Inflammatory macrophage (primary cell): ENCODE results near the gene DOP1B.
"Not testable (repeated sequence)": the region's sequence is repeated elsewhere in the genome, so short reads cannot be mapped to it uniquely, and the experiment has no call there.

ENCODE experiments used
- DNase-seq, 2 donors: peaks; one replicate each; pipeline ENCODE4 v3.0.0-alpha.2; 2020 to 2022
- total RNA-seq, 18 experiments: gene quantifications; one replicate each; lab custom pipeline; 2026; ENCODE audit warnings: mixed read lengths in 6 of 18, inconsistent platforms in 2 of 18; lab: John Stamatoyannopoulos, UW

Gene DOP1B
- 49.4 to 372 (median 217) reads per million in 18 experiments for total RNA-seq

GRCh38 chr21:36156815-36157670 lies at the start of gene DOP1B:
DOP1B (plus strand) TSS chr21:36156824; CDS start chr21:36164734, 7,910 bp downstream.
- DNase-seq: peak; percentile 25 to 44

DNA sequence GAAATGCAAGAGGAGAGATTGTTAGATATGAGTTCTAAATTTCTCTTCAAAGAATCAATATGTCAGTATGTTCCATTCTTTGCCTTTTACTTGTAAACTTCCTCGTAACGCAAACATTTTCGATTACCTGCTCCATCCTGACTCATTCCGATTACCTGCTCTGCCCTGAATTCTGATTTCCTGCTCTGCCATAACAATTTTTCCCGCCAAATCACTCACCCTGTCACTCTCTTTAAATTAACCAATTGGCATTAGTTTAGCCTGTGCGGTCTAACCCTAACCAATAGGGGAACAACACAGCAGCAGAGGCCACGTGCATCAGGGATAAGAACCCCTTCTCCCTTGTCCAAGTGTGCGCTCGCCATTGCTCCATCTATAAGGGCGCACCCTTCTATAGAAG lies 46.8 kb upstream of the DOP1B start:
- no peak for DNase-seq

DNA sequence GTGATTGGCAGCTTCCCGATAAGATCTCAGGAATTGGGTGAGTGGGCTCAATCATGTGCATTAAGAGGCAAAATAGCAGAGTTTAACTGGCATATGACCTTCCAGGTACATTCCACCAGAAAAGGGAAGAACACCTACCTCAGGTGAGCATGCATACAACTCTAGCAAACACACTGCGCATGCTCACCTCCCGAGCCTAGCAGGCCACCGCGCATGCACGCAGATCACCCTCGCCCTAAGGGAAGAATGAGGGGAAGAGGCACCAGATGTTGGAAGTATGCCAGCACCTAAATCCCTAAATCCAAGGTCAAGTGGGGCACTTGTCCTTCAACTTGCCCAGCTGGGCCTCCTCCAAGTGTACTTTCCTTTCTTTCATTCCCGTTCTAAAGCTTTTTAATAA lies 45.4 kb upstream of the DOP1B start:
- no peak for DNase-seq

- DNase-seq: no peak
Measured at GRCh38 chr21:36113647-36114428, 42.8 kb upstream of the DOP1B start.

DNA sequence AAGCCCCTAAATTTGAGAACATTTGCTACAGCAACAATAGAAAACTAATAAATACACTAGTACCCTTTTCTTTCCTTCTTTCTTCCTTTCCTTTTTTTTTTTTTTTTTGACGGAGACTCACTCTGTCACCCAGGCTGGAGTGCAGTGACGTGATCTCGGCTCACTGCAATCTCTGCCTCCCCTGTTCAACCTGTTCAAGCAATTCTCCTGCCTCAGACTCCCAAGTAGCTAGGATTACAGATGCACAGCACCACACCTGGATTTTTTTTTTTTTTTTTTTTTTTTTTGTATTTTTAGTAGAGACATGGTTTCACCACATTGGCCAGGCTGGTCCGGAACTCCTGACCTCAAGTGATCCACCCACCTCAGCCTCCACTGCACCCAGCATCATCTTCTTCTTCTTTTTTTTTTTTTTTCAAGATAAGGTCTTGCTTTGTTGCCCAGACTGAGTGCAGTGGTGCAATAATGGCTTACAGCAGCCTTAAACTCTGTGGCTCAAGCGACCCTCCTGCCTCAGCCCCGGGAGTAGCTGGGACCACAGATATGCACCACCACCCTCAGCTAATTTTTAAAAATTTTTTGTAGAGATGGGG lies 41.4 kb upstream of the DOP1B start:
- peak; percentile 46 to 70 for DNase-seq

- peak; percentile 33 to 37 for DNase-seq
Measured at GRCh38 chr21:36117286-36117741, 39.3 kb upstream of the DOP1B start.

DNA sequence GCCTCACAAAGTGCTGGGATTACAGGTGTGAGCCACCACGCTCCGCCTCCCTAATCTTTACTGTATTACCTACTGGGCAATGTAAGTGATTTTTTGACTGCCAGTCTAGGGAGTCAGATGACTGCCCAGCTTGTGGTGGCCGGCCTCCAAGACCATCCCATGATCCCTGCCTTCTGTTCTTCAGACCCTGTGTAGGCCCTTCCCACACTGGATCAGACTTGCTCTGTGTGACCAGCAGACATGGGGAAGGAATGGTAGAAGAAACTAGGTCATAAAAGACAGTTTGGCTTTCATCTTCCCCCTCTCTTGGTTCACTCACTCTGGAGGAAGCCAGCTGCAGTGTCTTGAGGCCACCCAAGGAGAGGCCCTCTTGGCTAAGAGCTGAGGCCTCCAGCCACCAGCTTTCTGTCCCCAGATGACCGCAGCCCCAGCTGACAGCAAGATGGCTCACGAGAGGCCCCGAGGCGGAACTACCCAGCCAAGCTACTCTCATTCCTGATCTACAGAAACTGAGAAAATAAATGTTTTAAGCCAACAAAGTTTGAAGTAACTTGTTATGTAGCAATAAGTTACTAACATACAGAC lies 36.2 kb upstream of the DOP1B start:
- DNase-seq: peak; percentile 9 to 24

DNA sequence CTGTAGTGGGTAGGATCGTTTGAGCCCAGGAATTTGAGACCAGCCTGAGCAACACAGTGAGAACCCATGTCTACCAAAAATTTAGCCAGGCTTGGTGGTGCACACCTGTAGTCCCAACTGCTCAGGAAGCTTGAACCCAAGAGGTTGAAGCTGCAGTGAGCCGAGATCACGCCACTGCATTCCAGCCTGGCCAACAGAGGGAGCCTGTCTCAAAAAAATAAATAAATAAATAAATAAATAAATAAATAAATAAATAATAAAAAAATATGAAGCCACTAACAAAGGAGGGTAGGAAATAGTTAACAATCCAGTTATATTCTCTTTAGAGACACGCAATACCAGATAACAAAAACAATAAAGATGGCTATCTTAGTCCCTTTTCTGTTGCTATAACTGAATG lies 33.6 kb upstream of the DOP1B start:
- DNase-seq: no peak

- DNase-seq: no peak
Measured at GRCh38 chr21:36124395-36124794, 32.2 kb upstream of the DOP1B start.

DNA sequence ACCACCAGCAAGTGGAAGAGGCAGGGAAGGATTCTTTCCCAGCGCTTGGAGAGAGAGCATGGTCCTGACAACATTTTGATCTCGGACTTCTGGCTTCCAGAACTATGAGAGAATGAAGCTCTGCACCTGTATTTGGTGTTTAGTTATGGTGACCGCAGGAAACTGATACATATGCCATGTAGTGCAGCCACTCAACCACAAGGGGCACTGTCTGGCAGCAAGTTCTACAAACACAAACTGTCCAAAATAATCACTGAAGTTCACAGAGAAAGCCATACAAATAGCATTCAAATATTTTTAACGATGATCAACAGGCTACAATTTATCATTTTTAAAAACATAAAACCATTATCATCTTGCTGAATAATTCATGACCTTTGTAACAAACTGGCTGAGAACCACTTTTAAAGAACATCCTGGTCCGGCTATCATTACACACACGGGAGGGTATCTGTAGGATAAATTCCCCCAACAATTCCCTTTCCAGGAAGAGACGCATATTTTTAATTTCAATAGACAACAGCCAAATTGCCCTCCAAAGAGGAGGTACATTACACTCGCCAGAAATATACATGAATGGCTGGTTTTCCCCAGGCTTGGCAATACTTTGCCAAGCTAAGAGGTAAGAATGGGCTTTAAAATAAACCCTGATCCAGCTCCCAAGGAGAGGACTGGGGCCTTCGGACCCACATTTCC lies 31.0 kb upstream of the DOP1B start:
- DNase-seq: peak; percentile 29 to 62

DNA sequence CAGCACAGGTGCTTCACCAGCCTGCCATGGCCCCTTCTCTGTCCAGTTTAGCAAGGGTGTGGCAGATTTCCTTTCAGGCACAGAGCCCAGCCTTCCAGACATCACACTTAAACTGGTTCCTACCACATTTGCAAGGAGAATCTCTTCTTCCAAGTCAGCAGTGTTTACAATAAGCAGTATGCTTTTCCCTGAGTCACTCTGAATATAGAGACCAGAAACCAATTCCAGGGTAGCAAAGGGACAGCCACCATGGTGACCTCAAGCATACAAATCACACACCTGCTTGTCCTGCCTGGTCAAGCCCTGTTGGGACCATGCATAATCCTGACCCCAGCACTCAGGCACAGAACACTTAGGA lies 30.4 kb upstream of the DOP1B start:
- DNase-seq: no peak

DNA sequence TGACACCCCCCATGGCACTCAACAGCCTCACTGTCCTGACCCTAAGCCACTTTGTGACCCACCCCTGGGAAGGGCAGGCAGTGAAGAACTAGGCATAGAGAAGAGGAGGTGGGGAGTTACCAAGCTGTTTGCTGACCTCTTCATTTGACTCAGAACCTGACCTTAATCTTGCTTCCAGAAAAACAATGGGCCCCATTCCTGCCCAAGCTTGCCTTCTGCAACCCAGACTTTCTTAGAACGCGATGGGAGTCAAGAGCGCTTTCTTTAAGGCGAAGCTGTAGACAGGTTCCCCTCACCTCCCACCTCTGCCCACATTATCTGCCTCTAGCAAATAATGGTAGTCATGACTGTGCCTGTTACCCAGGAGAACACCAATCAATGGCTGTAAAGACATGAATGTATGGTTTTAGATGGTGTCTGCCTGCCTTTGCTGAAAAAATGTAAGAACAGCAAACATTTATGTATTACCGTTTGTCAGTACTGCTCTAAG lies 30.0 kb upstream of the DOP1B start:
- DNase-seq: no peak

- DNase-seq: no peak
Measured at GRCh38 chr21:36127250-36127904, 29.2 kb upstream of the DOP1B start.

GRCh38 chr21:36127977-36128376 lies 28.6 kb upstream of the DOP1B start:
- DNase-seq: no peak

- peak in 1 of 2 donors; percentile 26 for DNase-seq
Measured at GRCh38 chr21:36129219-36129618, 27.4 kb upstream of the DOP1B start.

DNA sequence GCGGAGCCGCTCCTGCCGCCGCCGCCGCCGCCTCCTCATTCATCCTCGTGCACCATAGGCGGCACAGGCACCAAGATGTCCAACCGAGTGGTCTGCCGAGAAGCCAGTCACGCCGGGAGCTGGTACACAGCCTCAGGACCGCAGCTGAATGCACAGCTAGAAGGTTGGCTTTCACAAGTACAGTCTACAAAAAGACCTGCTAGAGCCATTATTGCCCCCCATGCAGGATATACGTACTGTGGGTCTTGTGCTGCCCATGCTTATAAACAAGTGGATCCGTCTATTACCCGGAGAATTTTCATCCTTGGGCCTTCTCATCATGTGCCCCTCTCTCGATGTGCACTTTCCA lies 26.2 kb upstream of the DOP1B start:
- not testable (repeated sequence) for DNase-seq

- DNase-seq: not testable (repeated sequence)
Measured at GRCh38 chr21:36130839-36131238, 25.8 kb upstream of the DOP1B start.

GRCh38 chr21:36132696-36133095 lies 23.9 kb upstream of the DOP1B start:
- peak; percentile 51 to 54 for DNase-seq

- peak; percentile 42 to 61 for DNase-seq
Measured at GRCh38 chr21:36134803-36135390, 21.7 kb upstream of the DOP1B start, which contains the start of gene CBR3. CBR3 (plus strand) TSS chr21:36135079; CDS start chr21:36135193, 114 bp downstream.

DNA sequence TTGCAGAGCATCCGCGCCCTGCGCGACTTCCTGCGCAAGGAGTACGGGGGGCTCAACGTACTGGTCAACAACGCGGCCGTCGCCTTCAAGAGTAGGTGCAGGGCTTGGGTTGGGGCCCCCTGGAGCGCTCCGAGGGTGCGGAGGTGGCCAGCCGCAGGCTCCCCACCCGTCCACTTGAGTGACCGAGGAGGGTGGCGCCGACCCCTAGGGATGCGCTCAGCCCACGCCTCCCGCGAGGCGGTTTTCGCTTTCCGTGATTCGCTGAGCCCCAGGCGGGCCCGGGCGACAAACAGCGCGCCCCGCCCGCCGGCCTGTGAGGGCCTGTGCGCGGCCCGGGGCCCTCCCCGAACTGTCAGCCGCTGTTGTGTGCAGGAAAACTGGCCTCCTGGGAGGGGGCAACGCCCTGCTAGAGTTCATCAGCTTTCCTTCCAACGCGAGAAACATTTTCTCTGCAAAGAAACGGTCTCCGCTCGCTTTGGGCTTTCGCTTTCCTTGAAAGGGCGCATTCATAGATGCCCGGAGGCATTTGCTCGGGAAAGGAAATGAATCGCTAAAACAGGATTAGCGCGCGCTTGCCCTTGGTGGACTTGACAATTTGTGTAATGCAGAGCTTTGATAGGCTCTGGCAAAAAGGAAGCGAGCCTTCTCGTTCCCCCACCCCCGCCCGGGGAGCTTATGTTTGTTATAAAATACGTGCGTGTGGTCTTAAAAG lies 21.1 kb upstream of the DOP1B start:
- peak; percentile 78 to 81 for DNase-seq
